SH-SY5Y (cell line): Measurements from ENCODE around the gene GTF2IRD1.

ENCODE experiments used
- GATA2 ChIP-seq: IDR thresholded peaks from 2 replicates; pipeline ENCODE4 v1.6.1; 2011; ENCODE audit warnings: mild to moderate bottlenecking, low read depth, low read length
- GATA3 ChIP-seq: IDR thresholded peaks from 2 replicates; pipeline ENCODE4 v1.6.1; 2011; ENCODE audit warnings: low read depth, mild to moderate bottlenecking, low read length, moderate library complexity

DNA sequence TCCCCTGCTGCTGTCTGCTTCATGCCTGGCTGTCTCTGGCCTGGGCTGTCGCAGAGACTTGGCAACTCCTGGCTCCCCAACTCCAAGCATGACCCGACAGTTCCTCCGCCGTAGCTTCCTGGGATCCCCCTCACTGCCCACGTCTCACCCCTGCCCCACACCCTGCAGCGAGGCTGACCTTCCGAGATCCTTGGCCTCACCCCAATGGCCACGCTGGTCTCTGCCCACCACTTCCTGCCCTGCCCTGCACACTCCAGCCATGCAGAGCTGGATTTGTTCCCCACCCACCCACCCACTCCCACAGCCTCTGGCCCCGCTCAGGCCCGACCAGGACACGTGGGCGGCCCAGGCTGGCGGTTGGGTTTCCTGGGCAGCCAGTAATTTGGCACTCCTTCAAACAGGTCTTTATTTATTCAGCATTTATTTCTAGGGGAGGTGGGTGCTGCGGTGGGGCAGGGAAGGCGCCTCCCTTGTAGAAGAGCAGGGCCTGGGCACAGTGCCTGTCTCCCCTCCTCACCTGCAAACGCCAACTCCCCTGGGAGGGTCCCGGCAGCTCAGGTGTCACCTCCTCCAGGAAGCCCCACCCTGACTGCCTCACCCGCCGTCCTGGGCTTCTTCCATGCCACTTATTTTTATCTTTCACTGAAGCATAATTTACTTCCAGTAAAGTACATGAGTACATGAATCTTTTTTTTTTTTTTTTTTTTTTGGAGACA lies 25.5 kb downstream of the GTF2IRD1 start:
- TF ChIP-seq GATA2 (no peak), GATA3 (no peak)
